Measurements from ENCODE around the gene UACA.

GRCh38 chr15:70699890-70700289 is 63.5 kb downstream of the UACA start:
- TF ChIP-seq POLR2A (IDR thresholded peaks at IDR 0.05; ENCODE audit: low read depth, low read length) (no peak), POLR2AphosphoS5 (IDR thresholded peaks at IDR 0.05; ENCODE audit: low read depth, low read length) (no peak), TAF1 (IDR thresholded peaks at IDR 0.05; ENCODE audit: low read depth, low read length) (no peak), POU2F2 (IDR thresholded peaks at IDR 0.05; ENCODE audit: low read depth, low read length) (no peak), PAX5 (IDR thresholded peaks at IDR 0.05; ENCODE audit: insufficient read depth, low read length, severe bottlenecking) (no peak)

Measured in GM12891 (cell line).